Measurements from ENCODE around the gene MON2.

DNA sequence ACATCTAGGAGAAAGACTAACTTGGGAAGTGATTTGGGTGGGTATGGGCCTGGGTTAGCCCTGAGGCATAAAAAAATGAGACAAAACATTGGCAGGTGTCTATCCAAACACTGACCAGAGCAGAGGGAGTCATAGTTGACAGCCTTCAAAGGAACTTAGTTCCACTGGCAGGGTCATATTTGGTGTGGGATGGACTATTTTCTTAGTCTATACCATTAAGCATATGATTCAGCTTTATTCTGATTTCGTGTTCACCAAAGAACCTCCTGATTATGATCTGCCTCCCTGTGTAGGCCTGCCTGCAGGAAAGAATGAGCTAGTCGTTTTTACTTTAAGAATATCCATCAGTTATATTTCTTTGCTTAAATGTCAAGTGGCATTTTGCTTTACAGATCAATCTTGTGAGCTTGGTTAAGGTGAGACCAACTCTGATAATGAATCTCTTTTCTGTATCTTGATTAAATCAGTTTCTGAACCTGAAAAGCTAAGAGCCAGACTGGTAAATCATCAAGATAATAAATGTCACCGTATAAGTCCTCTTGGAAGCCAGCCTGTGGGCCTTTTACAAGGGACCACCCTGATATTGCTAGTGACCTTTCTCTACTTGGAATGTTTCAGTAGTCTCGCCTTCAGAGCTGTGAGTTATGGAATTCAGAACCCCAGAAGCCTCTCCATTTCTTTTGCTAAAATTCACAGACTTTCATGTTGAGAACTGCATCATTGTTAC is 182.9 kb downstream of the MON2 start:
- no peak for TF ChIP-seq POLR2AphosphoS5 (IDR thresholded peaks at IDR 0.05; ENCODE audit: low read depth, low read length)
- TF ChIP-seq, protein P1, sequence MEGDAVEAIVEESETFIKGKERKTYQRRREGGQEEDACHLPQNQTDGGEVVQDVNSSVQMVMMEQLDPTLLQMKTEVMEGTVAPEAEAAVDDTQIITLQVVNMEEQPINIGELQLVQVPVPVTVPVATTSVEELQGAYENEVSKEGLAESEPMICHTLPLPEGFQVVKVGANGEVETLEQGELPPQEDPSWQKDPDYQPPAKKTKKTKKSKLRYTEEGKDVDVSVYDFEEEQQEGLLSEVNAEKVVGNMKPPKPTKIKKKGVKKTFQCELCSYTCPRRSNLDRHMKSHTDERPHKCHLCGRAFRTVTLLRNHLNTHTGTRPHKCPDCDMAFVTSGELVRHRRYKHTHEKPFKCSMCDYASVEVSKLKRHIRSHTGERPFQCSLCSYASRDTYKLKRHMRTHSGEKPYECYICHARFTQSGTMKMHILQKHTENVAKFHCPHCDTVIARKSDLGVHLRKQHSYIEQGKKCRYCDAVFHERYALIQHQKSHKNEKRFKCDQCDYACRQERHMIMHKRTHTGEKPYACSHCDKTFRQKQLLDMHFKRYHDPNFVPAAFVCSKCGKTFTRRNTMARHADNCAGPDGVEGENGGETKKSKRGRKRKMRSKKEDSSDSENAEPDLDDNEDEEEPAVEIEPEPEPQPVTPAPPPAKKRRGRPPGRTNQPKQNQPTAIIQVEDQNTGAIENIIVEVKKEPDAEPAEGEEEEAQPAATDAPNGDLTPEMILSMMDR (IDR thresholded peaks at IDR 0.05; ENCODE audit: control extremely low read depth in 1 of 3, insufficient read depth in 1 of 3, low read depth in 1 of 3, low read length in 3 of 3): no peak
- no peak for TF ChIP-seq POLR2A (IDR thresholded peaks at IDR 0.05; ENCODE audit: control extremely low read depth in 1 of 2, low read depth in 2 of 2, low read length in 2 of 2)
- no peak for TF ChIP-seq RBBP5 (IDR thresholded peaks at IDR 0.05; ENCODE audit: borderline replicate concordance, low read depth, low read length)
- TF ChIP-seq CREB1 (IDR thresholded peaks at IDR 0.05): no peak
